OCI-LY7 (cell line): Measurements from ENCODE around the gene AFDN. TPM values are rescaled to one million over a fixed set of nuclear protein-coding genes. Genes with fewer than 3 reads are reported as not detected.
A peak's percentile ranks its signal among the peaks of the same experiment; 100 is the strongest.

Experiments
- BruUV-seq: library from RNA; stranded (reverse); fragments of 400-500 nt; replicated peaks from 2 replicates; lab custom pipeline; 2021; lab: Mats Ljungman, UMichigan
- CTCF ChIA-PET: fragments of 300-600 bp; sonication (Branson Sonifier 250); formaldehyde crosslinking; loops from one replicate; lab custom pipeline; 2022; ENCODE audit warnings: antibody characterized with exemption; ENCODE audit not compliant: unreplicated experiment; lab: Charles Lee
- POLR2A ChIA-PET: fragments of 300-600 bp; sonication (Branson Sonifier 250); formaldehyde crosslinking; loops from one replicate; lab custom pipeline; 2022; ENCODE audit warnings: antibody characterized with exemption; lab: Charles Lee
- DNase-seq: peaks from one replicate; pipeline ENCODE4 v3.0.0-alpha.2; 2015; ENCODE audit warnings: low spot score
- H2AFZ ChIP-seq: fragments of 200-600 bp; sonication (generic), shearing (Covaris generic); 2 replicates; pipeline ENCODE4 v1.6.1; 2014; ENCODE audit warnings: mild to moderate bottlenecking, antibody characterized with exemption, low read length, moderate library complexity
- H3K27ac ChIP-seq: fragments of 200-600 bp; sonication (generic); 2 replicates; pipeline ENCODE4 v1.5.1; 2014; ENCODE audit warnings: mixed run types, low read depth, mild to moderate bottlenecking, moderate library complexity, low read length, inconsistent platforms; ENCODE audit not compliant: poor library complexity, severe bottlenecking
- H3K36me3 ChIP-seq: fragments of 200-600 bp; sonication (generic); 2 replicates; pipeline ENCODE4 v1.6.1; 2014; ENCODE audit warnings: mild to moderate bottlenecking, antibody characterized with exemption, low read length, moderate library complexity, mixed read lengths; ENCODE audit not compliant: insufficient read depth
- H3K4me1 ChIP-seq: fragments of 200-600 bp; sonication (generic); 2 replicates; pipeline ENCODE4 v1.5.1; 2014; ENCODE audit warnings: mild to moderate bottlenecking, low read length; ENCODE audit not compliant: insufficient read depth, poor library complexity, severe bottlenecking
- H3K4me2 ChIP-seq: fragments of 200-600 bp; sonication (generic); 2 replicates; pipeline ENCODE4 v1.6.1; 2014; ENCODE audit warnings: mild to moderate bottlenecking, low read length
- H3K4me3 ChIP-seq: fragments of 200-600 bp; sonication (generic); 2 replicates; pipeline ENCODE4 v1.5.1; 2014; ENCODE audit warnings: mild to moderate bottlenecking, low read depth, low read length; ENCODE audit not compliant: poor library complexity, severe bottlenecking
- H3K79me2 ChIP-seq: fragments of 200-600 bp; sonication (generic); 2 replicates; pipeline ENCODE4 v1.6.1; 2016; ENCODE audit warnings: low read depth, mild to moderate bottlenecking, low read length, moderate library complexity, mixed read lengths; ENCODE audit not compliant: insufficient read depth
- H3K9me2 ChIP-seq: fragments of 200-600 bp; sonication (generic); 2 replicates; pipeline ENCODE4 v1.6.1; 2016; ENCODE audit warnings: mild to moderate bottlenecking, low read length, mixed read lengths; ENCODE audit not compliant: insufficient read depth
- H3K9me3 ChIP-seq: fragments of 200-600 bp; sonication (generic); 2 replicates; pipeline ENCODE4 v1.6.1; 2014; ENCODE audit warnings: mild to moderate bottlenecking, mixed run types, low read length, mixed read lengths
- H4K20me1 ChIP-seq: fragments of 200-600 bp; sonication (generic); 2 replicates; pipeline ENCODE4 v1.6.1; 2014; ENCODE audit warnings: mild to moderate bottlenecking, antibody characterized with exemption, low read length, moderate library complexity, mixed read lengths; ENCODE audit not compliant: insufficient read depth
- EZH2phosphoT487 ChIP-seq: fragments of 200-600 bp; sonication (generic); IDR thresholded peaks from 2 replicates; pipeline ENCODE4 v1.6.1; 2018; ENCODE audit warnings: low read depth, borderline replicate concordance, mild to moderate bottlenecking, mixed run types, antibody characterized with exemption, low read length, moderate library complexity, mixed read lengths
- intact Hi-C: fragments of 100-400 bp; cut with micrococcal nuclease; formaldehyde crosslinking; loops from one replicate; pipeline ENCODE4 v1.10.0; 2022; ENCODE audit not compliant: unreplicated experiment
- total RNA-seq, 2 experiments: library from RNA; depleted of rRNA in 1 of 2; stranded (reverse); fragments of >200 nt in 1 of 2; shearing (Covaris generic) in 1 of 2; gene quantifications; 2 replicates each; pipeline ENCODE4 v1.2.3, GENCODE V29; 2014 to 2022
- TF ChIP-seq, protein P1 (sequence below): fragments of 200-600 bp; sonication (generic); conservative IDR thresholded peaks from 2 replicates; pipeline ENCODE4 v1.5.1; 2014; ENCODE audit warnings: mild to moderate bottlenecking, antibody characterized with exemption, low read length, moderate library complexity, mixed read lengths

AFDN gene
- total RNA-seq, 2 experiments from 2014 or later, result 43.6 to 71.6 TPM

DNA sequence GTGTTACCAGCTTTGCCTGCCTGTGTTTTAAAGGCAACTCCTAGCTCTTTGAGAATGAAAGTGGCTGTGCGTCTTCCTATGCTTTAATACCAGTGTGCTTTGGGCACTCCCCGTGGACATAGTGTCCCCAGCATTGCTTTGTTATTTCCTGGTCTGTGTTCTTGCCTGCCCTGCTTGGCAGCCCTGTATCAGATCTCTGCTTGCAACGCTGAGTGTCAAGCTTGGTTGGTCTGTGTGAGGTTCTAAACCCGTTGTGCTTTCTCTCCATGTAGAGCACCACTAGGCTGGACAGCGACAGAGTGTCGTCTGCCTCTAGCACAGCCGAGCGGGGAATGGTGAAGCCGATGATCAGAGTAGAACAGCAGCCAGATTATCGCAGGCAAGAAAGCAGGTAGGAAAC, 80.2 kb downstream of the AFDN start:
- Histone ChIP-seq H3K36me3 (peaks cover 5% of the 10 kb centered on the region; the same call in 1 of the 2 replicates), H3K4me1 (no peaks in the 10 kb centered on the region), H2AFZ (no peak overlapping the region), H3K4me2 (no peak overlapping the region), H3K79me2 (no peaks in the 10 kb centered on the region), H3K4me3 (no peak overlapping the region), H3K9me3 (no peaks in the 10 kb centered on the region), H3K27ac (no peak overlapping the region), H3K9me2 (no peaks in the 10 kb centered on the region), H4K20me1 (no peaks in the 10 kb centered on the region)
- no peak for DNase-seq
- POLR2A ChIA-PET, result no interaction called here
- CTCF ChIA-PET, result no interaction called here
- TF ChIP-seq, protein P1, sequence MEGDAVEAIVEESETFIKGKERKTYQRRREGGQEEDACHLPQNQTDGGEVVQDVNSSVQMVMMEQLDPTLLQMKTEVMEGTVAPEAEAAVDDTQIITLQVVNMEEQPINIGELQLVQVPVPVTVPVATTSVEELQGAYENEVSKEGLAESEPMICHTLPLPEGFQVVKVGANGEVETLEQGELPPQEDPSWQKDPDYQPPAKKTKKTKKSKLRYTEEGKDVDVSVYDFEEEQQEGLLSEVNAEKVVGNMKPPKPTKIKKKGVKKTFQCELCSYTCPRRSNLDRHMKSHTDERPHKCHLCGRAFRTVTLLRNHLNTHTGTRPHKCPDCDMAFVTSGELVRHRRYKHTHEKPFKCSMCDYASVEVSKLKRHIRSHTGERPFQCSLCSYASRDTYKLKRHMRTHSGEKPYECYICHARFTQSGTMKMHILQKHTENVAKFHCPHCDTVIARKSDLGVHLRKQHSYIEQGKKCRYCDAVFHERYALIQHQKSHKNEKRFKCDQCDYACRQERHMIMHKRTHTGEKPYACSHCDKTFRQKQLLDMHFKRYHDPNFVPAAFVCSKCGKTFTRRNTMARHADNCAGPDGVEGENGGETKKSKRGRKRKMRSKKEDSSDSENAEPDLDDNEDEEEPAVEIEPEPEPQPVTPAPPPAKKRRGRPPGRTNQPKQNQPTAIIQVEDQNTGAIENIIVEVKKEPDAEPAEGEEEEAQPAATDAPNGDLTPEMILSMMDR, result no peak
- TF ChIP-seq EZH2phosphoT487, result no peak
- BruUV-seq, result no TSS peak
- intact Hi-C loops, result no loop called here

DNA sequence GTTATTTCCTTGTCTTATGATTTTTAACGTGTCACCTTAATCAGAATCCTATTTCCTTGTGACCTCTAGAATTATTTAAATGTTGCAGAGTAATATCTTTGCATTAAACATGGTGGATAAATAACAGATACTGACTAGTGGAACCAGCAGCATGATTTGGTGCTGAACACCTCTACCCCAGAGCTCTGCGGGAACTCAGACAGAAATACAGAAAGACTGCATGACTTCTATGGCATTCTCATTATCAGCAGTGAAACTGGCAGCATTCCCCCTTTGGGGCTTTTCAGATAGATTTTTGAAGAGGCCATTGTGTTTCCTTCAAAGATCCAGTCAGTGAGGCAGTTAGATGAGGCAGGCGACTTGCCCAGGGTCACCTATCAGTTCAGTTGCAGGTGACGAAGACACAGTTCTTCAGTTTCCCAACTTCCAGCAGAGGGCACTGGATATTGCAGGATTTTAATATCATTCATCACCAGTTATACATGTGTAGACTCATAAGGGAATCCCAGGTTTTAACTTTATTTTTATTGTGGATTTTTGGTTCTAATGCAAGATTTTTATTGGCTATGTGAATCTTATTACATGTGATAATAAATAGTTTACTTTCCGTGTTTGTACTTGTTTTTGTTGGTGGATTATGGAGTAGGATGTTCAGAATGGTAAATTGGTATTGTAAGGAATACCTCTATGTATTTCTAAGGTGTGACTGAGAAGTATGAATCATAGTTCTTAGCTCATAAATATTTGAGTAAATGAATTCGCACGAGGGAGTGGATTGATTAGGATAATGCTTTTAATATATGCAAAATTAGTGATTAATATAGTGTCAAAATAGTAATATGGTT, 81.3 kb downstream of the AFDN start:
- no peak for TF ChIP-seq EZH2phosphoT487
- TF ChIP-seq, protein P1, result peak; percentile 74
- no peaks in the 10 kb centered on the region for H4K20me1 ChIP-seq
- CTCF ChIA-PET, result no interaction called here
- BruUV-seq, result no TSS peak
- no peaks in the 10 kb centered on the region for H3K4me1 ChIP-seq
- H3K79me2 ChIP-seq, result no peaks in the 10 kb centered on the region
- H3K9me2 ChIP-seq, result no peaks in the 10 kb centered on the region
- H3K9me3 ChIP-seq, result no peaks in the 10 kb centered on the region
- H3K36me3 ChIP-seq, result no peaks in the 10 kb centered on the region
- DNase-seq, result peak; percentile 5
- H2AFZ ChIP-seq, result no peak overlapping the region
- no peak overlapping the region for H3K27ac ChIP-seq
- POLR2A ChIA-PET, result interaction anchor here (0.6 kb wide), 1 partner anchor 122 kb away, joined by 4 read pairs; no protein-coding TSS in a partner anchor
- intact Hi-C loops, result no loop called here
- H3K4me3 ChIP-seq, result no peak overlapping the region
- H3K4me2 ChIP-seq, result no peak overlapping the region

DNA sequence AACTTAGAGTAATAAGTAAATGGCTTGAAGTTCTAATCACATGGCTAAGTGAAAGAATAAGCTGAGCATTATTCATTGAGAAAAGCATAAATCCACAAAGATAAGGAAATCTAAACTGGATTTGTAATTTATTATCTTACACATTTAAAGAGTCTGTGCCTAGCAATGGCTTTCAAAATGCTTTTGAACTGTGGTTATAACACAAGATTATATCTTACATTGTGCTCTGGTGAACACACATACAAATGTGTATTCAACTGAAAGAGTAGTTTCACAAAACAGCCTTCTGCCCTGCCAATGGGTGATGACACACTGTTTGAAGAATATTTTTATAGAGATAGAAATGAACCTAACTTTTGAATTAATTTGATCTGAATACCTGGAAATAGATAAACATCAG, 83.3 kb downstream of the AFDN start:
- no peak for TF ChIP-seq EZH2phosphoT487
- TF ChIP-seq, protein P1, result no peak
- intact Hi-C loops, result no loop called here
- H3K9me2 ChIP-seq, result no peaks in the 10 kb centered on the region
- no TSS peak for BruUV-seq
- H3K4me3 ChIP-seq, result no peak overlapping the region
- H3K9me3 ChIP-seq, result no peaks in the 10 kb centered on the region
- no peak overlapping the region for H2AFZ ChIP-seq
- no peaks in the 10 kb centered on the region for H3K4me1 ChIP-seq
- H4K20me1 ChIP-seq, result no peaks in the 10 kb centered on the region
- ChIA-PET POLR2A (interaction anchor here (0.6 to 1.0 kb wide), 2 partner anchors 16 to 29 kb away, joined by 3 read pairs; no protein-coding TSS in a partner anchor), CTCF (no interaction called here)
- H3K36me3 ChIP-seq, result no peaks in the 10 kb centered on the region
- no peak for DNase-seq
- no peaks in the 10 kb centered on the region for H3K79me2 ChIP-seq
- H3K27ac ChIP-seq, result no peak overlapping the region
- no peak overlapping the region for H3K4me2 ChIP-seq
